Stimulated activated CD4-positive, alpha-beta T cell treated with anti-CD3 and anti-CD28 coated beads, Interleukin-12 subunit alpha, Interleukin-12 subunit beta, amount 100 ng/mL, for 4 hours (primary cell): ENCODE measurements around the gene MMP1.

Experiments
- DNase-seq: peaks from one replicate; pipeline ENCODE4 v3.0.0-alpha.2; 2020

Gene MMP1

DNA sequence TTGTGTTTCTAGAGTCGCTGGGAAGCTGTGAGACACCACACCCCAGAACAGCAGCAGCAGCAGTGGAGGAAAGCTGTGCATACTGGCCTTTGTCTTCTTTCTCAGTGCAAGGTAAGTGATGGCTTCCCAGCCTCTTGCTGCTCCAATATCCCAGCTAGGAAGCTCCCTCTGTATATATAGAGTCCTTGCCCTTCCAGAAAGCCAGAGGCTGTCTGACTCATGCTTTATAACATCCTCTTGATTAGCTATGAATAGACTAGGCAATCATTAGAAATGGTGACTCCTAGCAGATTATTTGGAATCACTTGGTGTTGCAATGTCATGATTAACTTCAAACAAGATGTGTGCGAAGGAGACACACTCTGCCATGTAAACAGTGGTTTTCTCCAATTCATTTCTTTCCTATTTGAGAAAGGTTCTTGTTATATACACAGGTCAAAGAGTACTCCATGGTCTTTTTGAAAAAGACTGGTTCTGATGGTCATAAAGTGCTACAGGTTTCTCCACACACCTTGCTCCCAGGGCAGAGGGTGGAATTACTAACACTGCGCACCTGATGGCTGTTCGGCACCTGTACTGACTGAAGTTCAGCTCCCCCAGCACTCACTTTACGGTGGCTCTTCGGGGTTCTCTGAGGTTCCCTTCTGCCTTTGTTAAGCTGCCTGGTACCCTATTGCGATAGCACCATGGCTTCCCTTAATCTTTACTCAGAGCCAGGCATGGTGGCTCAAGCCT lies at the start of gene MMP1:
Gene MMP1, minus strand, starts transcription at position 149 of the 735 bp plus-strand sequence. Its CDS starts 68 bp downstream, at position 81.
- no peak for DNase-seq

DNA sequence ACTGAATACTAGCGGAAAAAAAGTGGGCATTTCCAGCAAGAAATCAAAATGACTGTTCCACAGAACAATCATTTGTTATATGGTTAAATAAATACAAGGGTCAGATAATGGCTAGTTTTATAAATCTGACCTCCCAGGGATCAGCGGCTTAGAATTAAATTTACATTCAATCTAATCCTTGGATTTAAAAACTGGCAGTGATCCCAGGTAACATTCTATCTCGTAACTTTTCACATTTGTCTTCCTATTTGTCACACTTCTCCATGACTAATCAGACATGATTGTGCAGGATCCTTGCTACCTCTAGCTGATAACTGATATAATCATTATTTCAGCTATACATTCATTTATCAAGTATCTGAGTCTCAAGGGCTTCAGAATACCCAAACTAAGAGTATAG lies 48.3 kb upstream of the MMP1 start:
- DNase-seq, result no peak

DNA sequence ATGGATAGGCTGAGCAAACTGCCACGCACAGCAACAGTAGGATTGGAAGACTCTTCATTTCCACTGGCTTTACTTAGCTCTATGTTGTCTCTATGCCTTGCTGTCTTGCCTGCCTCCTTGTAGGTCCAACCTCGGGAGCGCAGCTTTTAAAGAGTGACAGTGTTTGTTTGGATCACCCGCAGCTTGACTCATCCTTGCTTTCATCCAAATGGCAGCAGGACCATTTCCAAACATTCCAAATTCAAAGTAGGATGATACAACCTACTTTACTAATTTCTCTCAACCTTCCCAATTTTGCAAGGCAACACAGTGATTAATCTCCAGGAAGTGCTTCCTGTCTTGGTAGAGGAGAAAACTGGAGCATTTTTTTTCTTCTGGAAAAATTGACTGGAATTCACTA lies 45.5 kb upstream of the MMP1 start, which contains the start of gene MMP3:
Gene MMP3, minus strand, starts transcription at position 121 of the 400 bp plus-strand sequence. Its CDS starts 63 bp downstream, at position 58.
- DNase-seq, result no peak

DNA sequence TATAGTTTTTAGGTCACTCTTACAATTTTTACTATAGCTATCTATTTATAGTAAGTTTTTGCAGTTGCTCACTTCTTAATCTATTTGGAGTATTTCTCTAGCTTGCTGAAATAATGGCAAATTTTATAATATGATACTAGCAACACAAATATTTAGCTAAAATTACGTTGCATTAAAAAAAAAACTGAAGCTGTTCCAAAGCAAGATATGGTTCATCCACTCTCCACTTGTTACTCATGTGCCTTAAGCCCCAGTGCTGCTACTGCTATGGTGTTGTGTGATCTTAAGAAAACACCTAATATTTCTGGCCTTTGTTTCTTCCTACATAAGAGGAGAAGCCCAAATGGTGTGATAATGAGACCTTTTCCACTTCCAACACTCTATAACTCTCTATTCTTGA lies 45.0 kb upstream of the MMP1 start:
- DNase-seq, result no peak

DNA sequence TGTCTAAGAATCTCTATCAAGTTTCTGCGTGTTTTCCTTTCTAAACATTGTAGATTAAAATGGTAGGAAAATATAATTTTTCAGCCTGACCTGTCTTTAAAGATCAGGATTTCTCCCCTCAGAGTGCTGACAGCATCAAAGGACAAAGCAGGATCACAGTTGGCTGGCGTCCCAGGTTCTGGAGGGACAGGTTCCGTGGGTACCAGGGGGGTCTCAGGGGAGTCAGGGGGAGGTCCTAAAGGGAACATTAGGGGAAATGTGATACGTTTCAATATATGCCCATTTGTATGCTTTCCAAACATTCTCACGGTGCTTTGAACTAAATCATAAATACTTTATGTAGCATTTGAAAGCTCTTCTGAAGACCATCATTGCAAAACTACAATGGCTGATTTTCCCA lies 42.1 kb upstream of the MMP1 start:
- DNase-seq, result no peak

DNA sequence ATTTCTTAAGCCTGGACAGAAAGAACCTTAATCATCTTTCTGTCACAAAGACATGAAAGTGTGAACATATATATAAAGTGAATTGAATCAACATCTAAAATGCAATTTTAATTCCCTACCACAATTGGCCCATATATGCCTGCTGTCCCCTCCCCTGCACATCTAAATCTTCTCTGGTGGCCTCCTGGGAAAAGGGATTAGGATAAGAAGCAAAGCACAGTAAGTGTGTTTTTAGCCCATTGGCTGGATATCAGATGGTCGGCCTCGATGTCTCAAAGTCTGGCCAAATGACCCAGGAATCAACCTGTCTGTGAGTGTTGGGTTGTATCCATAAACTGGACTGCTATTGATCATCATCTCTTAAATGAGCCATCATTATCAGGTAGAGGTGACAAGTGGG lies 39.7 kb upstream of the MMP1 start:
- no peak for DNase-seq

DNA sequence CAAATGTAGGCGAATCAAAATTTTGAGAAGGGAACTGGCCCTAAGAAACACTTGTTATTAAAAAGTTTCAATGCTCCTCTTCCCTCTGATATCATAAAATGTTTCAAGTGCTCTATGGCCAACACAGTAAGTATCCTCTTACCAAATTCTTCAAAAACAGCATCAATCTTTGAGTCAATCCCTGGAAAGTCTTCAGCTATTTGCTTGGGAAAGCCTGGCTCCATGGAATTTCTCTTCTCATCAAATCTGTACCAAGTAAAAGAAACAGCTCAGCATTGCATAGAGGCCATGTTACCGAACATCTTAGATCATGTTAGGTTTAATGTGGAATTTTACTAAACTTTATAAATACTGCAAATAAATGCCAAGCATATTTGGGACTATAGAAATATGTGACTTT lies 39.2 kb upstream of the MMP1 start:
- no peak for DNase-seq

DNA sequence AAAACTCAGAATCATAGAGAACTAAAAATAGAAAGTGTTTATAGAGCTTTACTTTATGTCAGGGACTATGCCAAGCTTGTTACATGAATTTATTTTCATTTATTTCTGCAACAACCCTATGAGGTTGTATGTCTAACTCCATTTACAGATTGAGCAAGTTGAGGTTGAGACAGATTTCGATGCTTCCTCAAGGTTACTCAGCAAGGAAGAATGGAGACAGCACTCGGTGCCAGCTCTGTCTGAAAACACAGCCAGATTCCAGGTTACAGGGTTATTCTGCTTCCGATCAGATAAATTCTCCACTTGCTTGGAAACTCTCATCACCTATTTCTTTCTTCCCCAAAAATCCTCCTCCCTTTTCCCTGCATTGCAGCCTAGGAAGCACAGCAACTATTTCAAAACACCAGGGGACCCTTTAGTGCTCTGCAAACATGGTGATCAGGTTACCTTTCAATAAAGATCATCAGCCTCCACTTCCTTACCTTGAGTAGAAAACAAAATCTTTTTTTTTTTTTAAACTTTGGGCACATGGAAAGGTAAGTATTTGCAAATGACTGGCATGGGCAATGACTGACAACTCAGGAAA lies 38.4 kb upstream of the MMP1 start:
- DNase-seq, result no peak

DNA sequence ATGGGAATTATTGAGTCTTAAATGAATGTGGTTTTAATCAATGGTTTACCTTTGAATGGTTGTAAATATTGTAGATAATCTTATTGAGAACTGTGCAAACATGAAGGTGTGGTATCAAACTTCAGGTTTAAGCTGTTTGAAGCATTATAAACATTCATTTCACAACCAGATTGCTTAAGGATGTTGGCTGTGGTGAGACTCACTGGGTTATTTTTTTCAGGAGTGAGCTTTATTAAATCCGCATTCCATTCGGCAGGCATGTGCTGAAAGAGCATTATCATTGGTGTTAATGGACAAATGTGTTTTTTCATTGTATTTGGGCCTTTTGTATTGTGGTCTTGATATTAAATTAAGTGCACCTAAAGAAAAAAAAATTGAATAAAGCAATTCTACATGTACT lies 35.8 kb upstream of the MMP1 start:
- DNase-seq, result no peak

DNA sequence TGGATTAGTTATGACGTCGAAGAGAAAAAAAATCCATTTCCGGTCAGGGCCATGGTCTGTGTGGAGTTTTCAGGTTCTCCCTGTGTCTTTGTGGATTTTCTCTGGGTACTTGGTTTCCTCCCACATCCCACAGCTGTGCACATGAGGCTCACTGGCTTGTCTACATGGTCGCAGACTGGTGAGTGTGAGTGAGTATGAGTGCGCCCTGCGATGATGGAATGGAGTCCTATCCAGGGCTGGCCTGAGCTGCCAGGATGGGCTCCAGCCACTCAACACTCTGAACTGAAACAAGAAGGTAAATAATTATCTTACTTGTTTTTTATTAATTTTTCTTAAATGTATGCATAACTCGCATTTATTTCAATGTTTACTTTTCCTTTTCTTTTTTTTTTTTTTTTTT lies 34.7 kb upstream of the MMP1 start:
- no peak for DNase-seq

DNA sequence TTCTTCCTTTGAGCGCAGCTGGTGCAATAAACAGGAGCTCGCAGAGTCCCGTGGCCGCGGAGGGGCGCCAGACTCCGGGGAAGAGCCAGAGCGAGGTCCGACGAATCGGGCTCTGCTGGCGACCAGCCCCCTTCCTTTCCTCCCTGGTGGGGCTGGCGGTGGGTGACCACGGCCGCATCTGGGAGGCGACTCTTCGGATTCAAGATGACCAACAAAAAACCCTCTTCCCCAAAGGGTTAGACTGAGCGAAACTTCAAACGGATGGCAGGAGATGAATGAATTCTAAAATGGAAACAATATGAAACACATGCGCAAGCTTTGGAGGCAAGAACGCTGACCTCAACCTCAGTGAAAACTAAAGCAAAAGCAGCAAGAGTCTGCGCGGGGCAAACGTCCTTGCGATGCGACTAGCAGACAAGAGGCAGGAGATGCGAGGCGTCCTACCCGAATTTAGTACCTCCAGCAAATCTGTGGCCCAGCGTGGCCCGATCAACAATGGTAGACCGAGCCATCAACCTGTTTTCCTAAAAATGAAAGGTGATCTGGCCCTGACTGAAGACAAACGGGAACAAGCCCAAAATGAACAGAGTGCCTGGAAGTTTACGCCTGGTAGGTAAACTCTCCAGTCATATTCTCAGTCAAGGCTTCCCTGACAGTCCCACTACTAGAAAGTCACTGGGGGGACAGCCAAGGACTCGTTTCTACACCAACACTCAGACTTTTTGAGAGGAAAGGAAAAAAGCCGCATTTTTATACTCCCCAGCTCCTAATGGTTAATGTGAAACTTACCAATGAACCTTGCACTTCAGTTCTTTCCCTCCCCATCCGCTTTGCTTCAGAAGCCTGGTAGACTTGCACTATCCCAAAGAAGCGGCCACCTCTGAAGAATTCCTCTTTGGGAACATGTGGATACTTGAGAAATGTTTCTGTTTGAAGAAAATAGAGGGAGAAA lies 33.8 kb upstream of the MMP1 start:
- no peak for DNase-seq

DNA sequence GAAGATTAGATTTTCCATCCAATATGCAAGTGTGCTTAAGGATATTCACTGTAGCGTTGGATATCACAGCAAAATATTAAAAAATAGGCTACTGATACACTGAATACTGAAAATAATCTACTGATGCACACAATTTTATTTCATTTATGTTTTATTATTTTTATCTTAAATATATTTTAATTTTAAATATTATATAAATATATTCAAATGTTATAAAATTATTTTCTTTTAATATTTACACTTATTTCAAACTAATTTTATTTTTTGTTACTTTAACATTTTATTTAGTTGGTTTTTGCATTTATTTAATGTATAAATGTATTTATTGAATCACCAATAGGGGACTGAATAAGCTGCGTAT lies 33.1 kb upstream of the MMP1 start:
- DNase-seq, result no peak

DNA sequence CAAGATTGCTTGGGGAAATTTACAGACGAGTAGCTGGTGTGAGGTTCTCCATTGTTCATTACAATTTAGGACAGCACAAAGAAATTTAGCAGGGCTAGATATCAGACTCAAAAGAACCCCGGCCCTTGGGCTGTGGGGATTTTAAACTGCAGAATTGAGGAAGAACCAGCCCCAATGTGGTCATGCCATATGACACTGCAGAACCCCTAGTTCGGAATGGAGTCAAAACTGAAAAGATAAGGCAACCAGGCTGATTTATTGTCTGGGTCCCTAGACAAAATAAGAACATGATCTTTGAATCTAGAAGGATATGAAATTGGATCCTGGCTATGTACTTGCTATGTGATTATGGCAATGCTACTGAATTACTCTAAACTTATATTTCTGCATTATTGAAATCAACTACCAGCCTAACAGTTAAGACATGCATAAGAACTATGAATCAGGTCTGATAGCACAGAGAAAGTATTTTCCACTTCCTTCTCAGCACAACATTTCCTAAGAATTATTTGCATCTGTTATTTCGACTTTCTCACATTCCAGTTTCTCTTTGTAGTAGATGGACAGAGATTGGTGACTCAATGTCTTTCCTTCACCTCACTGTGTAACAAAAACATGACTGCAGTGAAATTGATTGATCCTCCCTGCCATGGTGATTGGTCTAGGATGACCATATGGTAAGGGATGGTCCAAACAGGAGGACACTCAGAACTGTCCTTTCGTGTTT lies 32.2 kb upstream of the MMP1 start:
- no peak for DNase-seq

DNA sequence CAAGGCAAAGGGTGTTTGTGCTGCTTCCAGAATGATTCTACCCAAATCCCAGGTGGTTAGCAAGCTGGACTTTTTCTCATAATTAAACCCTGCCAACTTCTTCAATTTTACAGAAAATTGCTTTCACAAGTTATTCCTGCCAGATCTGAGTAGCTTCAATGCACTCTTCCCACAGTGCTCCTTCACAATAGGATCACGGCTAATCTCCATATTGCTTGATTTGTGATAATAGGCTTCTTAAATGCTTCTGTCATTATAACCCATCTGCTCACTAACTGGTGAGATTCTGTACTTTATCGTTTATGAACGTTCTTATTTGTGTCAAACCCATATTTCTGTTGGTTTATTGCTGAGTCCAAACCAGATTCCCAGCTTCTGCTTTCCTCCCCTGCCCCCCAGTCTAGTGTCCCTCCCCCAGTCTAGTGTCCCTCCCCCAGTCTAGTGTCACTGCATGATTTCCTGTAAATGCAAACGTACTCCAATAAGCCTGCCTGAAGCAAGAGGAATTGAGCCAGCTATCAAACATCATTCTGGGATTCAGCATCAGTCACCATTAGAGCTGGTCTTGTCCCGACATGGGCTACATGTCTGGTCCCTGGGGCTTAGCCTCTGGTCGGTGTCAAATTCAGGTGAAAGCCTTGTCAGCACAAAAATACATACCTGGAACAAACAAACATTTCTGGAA lies 31.5 kb upstream of the MMP1 start:
- no peak for DNase-seq

DNA sequence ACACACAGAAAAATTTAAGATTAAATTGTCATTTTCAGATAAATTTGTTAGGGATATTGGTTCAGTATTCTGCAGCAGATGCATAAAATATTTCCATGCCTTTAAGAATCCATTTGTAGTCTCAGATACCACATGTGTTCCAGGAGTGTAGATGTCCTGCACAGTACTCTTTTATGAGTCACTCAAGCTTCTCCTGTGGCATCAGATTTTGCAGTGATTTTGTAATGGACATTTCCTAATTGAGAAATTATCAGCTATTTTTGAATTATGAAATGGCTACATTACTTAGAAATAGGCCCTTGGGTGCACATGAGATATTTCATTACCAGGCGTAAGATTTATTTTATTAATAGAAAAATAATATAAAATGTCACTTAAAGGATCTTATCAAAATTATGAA lies 26.6 kb upstream of the MMP1 start:
- no peak for DNase-seq

DNA sequence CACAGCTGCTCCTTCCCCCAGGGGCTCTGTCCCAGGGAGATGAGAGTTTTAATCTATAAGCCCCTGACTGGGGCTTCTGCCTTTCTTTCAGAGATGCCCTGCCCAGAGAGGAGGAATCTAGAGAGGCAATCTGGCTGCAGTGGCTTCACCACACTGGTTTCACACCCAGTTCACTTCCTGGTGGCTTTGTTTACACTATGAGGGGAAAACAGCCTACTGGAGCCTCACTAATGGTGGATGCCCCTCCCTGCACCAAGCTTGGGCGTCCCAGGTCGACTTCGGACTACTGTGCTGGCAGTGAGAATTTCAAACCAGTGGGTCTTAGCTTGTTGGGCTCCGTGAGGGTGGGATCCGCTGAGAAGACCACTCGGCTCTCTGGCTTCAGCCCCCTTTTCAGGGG lies 21.5 kb upstream of the MMP1 start:
- no peak for DNase-seq

DNA sequence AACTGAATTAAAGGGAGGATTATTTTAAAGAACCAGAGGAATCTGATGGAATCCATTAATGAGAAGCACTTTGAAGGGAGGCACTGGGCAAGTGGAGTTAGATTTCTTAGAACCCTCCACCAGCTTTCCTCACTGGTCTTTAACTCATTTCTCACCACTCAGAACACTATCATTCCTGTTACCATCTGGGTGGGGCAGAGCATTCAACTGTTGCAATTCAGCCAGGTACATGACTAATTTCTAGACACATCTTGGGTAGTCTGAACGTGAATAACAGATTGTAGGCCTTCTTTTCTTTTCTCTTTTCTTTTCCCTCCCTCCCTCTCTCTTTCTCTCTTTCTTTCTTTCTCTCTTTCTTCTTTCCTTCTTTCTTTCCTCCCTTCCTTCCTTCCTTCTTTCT lies 15.5 kb upstream of the MMP1 start:
- DNase-seq, result no peak

DNA sequence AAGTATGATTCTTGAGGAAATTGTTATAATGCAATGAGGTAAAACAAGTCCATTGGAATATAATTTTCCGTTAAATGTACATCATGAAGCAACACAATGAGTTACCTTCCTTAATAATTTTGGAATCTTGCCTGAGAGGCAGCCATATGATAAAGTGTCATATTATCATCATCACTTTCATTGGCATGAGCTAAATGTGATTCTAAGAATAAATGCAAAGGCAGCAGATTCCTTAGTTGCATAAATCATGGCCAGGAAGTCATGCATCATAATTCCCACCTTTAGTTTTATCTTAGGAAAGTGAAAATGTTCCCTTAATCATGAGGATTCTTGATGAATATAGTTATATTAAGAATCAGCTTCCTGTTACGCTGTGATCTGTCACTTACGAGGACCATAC lies 14.2 kb upstream of the MMP1 start:
- DNase-seq, result no peak

DNA sequence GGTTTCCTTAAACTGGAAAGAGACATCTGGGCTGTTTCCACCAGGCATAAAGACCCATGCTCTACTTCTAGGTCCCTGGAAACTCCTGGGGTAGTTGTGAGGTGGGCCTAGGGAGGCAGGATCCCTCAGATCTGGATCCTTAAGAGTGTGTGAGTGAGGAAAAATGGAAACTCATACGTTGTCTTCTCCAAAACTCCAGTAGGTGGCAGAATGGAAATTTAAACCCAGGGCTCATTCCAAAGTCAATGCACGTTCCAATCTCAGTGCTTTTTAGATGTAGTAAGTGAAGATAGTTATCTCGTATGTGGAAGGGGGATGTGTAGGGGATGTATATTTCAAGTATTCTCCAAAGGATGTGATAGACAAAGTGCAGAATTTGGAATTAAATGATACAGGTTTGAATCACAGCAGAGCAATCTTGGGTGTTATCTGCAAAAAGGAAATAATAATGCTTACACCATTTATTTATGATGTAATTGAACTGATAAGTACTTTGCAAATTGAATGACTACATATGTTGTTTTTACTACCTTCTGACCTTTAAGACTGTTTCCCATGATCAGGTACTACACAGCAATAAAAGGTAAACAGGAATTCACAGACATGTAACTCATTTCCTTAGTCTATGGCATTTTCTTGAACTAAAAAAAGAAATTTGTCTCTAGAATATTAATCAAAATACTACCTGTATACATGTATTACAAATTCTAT lies 13.1 kb upstream of the MMP1 start:
- DNase-seq, result no peak

DNA sequence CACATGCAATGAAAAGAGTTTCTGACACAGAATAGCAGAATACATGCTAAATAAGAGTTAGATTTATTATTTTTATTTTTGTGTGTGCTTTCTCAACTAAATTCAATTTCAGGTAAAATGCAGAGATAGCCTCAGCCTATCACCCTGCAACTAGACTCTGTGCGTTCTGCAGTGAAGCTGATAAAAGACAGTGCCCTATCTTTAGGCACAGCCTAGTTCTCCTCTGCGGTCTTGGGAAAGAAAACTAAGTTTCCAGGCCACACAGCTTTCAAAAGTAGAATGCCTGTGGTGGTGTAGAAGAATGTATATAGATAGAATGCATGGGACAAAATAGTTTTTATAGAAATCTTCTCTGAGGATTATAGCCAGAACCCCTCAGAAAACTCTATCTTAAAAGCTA lies 12.0 kb upstream of the MMP1 start:
- no peak for DNase-seq

DNA sequence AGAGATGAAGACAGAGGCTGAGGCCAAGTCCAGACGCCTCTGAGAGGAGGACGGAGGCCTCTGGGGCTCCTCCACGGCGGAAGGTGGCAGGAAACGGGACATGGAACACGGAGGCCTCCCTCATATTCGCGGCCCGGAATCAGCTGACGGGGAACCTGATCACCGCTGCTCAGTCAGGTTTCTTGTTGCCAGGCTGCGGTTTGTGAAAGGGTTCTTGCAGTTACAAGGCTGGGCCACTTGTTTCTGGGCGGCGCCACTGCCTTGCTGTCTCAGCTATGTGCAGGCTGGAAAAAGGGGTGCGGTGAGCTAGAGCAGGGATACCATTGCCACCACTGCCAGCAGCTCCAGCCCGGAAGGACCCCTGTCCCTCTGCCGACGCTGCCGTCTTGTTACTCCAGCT lies 10.0 kb upstream of the MMP1 start:
- no peak for DNase-seq

DNA sequence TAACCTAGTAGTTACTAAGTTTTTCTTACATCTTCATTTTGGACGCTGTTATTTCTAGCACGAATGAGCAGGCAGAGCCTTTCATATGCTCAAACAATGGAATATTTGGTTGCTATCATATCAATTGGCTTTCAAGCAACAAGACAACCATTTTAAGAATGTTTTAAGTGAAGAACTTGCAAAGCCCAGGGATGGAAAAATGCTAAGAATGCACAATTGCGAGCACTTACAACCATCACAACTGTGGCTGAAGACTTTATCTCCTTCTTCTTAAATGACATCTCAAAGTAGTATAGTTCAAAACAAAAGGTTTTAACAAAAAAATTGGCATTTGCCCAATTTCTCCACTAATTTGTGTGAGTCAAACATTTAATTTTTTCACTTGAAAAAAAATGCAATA lies 8.3 kb upstream of the MMP1 start:
- DNase-seq, result no peak
